Natural killer cell treated with Interleukin-12 subunit alpha and Interleukin-12 subunit beta and Interleukin-15 and Interleukin-18, amount 100 ng/mL, for 72 hours (primary cell): ENCODE measurements around the gene EDIL3. TPM values are rescaled to one million over a fixed set of nuclear protein-coding genes. Genes with fewer than 3 reads are reported as not detected.
"Not testable (repeated sequence)": the region's sequence is repeated elsewhere in the genome, so short reads cannot be mapped to it uniquely, and the experiment has no call there.

ENCODE experiments used
- ATAC-seq, 2 donors: fragments of 150-1000 bp; cut with Tn5 transposase in 1 of 2; sonication (Bioruptor Pico), chemical (Tn5 transposase) in 1 of 2; 2 replicates each; pipeline ENCODE4 v1.10.0; 2021
- DNase-seq: peaks from one replicate; pipeline ENCODE4 v3.0.0; 2022; ENCODE audit warnings: low spot score
- H3K27ac Mint-ChIP-seq, 2 donors: 1 replicate in 1 of 2; 2 replicates in 1 of 2; pipeline ENCODE4 v1.8.0; 2022; ENCODE audit warnings: mixed read lengths in 2 of 2, mild to moderate bottlenecking in 1 of 2, moderate library complexity in 1 of 2
- H3K27me3 Mint-ChIP-seq, 2 donors: 1 replicate in 1 of 2; 2 replicates in 1 of 2; pipeline ENCODE4 v1.8.0; 2022; ENCODE audit warnings: mixed read lengths in 2 of 2
- H3K36me3 Mint-ChIP-seq: one replicate; pipeline ENCODE4 v1.8.0; 2022; ENCODE audit warnings: mixed read lengths
- H3K4me1 Mint-ChIP-seq, 2 donors: 1 replicate in 1 of 2; 2 replicates in 1 of 2; pipeline ENCODE4 v1.8.0; 2022; ENCODE audit warnings: low read depth in 2 of 2, mixed read lengths in 2 of 2, mild to moderate bottlenecking in 1 of 2
- H3K4me3 Mint-ChIP-seq: one replicate; pipeline ENCODE4 v1.8.0; 2022; ENCODE audit warnings: mixed read lengths
- H3K9me3 Mint-ChIP-seq: 2 replicates; pipeline ENCODE4 v1.8.0; 2022; ENCODE audit warnings: mixed read lengths
- total RNA-seq, 2 donors: library from RNA; stranded (reverse); gene quantifications; one replicate each; pipeline ENCODE4 v1.2.3, GENCODE V29; 2022

The EDIL3 gene
- total RNA-seq, 2 donors from 2014 or later: not detected

DNA sequence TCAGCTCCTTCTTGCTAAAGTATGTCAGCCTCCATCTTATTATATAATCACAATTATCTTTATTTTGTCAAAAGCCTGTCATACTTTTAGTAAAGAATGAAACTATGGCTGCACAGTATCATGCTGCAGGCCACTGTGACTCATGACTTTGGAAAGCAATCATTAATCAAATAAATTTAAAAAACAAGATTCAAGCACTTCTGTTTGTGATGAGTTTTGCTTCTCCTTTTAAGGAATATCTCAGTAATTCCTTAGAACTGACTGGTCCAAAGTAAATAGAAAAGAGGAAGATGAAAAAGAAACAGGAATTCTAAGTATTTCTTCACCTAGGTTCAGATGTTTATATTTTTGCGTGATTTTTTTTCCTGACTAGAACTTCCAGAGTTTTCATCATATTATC is 83.1 kb downstream of the EDIL3 start:
- ATAC-seq (no peak), DNase-seq (no peak)
- Mint-ChIP-seq H3K4me1 (no peaks in the 10 kb centered on the region), H3K27ac (no peak overlapping the region), H3K9me3 (peaks cover 3% of the 10 kb centered on the region), H3K4me3 (no peak overlapping the region), H3K36me3 (no peaks in the 10 kb centered on the region), H3K27me3 (no peaks in the 10 kb centered on the region)

DNA sequence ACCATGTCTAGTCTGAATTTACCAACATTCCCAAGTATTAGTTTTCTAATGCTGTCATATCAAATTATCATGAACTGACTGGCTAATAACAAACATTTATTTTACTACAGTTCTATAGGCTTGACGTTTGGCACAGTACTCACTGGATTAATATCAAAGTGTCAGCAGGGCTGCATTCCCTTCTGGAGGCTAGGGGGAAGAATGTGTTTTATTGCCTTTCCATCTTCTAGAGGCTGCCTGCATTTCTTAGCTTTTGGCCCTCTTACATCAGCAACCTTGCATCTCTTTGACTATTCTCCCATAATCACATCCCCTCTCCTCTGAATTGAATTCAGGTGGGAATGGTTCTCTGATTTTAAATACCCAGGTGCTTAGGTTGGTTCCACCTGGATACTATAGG is 84.7 kb downstream of the EDIL3 start:
- DNase-seq: no peak
- no peaks in the 10 kb centered on the region for H3K36me3 Mint-ChIP-seq
- no peaks in the 10 kb centered on the region for H3K27me3 Mint-ChIP-seq
- ATAC-seq: no peak
- peaks cover 3% of the 10 kb centered on the region for H3K9me3 Mint-ChIP-seq
- H3K4me1 Mint-ChIP-seq: no peaks in the 10 kb centered on the region
- no peak overlapping the region for H3K4me3 Mint-ChIP-seq
- no peak overlapping the region for H3K27ac Mint-ChIP-seq

DNA sequence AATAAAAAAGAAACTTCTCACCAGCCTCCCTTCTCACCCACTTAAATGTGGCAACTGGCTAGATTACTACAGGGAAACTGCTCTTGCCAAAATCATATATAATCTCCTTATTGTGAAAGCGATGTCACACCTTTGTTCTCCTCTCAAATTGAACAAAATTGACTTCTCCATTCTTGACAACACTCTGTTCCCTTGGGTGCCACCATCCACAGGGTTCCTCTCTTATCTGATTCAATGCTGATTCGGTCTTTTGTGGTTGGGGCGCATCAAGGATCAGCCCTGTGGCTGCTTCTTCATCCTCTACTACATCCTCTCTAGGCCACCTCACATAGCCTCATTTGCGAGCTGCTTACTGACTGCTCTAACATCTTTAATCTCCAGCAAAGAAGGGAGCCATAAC is 86.1 kb downstream of the EDIL3 start:
- ATAC-seq (no peak), DNase-seq (no peak)
- Mint-ChIP-seq H3K27ac (no peak overlapping the region), H3K36me3 (no peaks in the 10 kb centered on the region), H3K4me1 (no peaks in the 10 kb centered on the region), H3K9me3 (peaks cover 3% of the 10 kb centered on the region), H3K4me3 (no peak overlapping the region), H3K27me3 (no peaks in the 10 kb centered on the region)

DNA sequence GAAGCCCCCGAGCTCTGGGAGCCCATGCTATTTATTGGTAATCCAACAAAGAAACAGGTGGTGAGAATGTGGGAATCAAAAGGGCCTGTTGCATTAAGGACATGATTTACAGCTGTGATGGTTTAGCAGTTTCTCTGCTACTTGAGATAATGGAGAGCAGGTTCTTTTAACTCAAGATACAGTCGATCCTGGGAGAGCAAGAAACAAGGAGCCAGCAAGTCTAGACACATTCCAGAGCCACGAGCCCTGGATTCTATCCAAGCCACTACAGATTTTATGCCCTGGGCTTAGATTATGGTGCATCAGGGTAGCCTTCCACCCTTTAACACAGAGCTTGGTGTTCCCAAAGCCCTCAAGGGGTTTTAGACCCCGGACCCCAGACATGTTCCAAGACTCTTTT is 87.0 kb downstream of the EDIL3 start:
- not testable (repeated sequence) for H3K4me3 Mint-ChIP-seq, ATAC-seq, H3K9me3 Mint-ChIP-seq, H3K27me3 Mint-ChIP-seq, H3K27ac Mint-ChIP-seq, DNase-seq, H3K36me3 Mint-ChIP-seq, H3K4me1 Mint-ChIP-seq

DNA sequence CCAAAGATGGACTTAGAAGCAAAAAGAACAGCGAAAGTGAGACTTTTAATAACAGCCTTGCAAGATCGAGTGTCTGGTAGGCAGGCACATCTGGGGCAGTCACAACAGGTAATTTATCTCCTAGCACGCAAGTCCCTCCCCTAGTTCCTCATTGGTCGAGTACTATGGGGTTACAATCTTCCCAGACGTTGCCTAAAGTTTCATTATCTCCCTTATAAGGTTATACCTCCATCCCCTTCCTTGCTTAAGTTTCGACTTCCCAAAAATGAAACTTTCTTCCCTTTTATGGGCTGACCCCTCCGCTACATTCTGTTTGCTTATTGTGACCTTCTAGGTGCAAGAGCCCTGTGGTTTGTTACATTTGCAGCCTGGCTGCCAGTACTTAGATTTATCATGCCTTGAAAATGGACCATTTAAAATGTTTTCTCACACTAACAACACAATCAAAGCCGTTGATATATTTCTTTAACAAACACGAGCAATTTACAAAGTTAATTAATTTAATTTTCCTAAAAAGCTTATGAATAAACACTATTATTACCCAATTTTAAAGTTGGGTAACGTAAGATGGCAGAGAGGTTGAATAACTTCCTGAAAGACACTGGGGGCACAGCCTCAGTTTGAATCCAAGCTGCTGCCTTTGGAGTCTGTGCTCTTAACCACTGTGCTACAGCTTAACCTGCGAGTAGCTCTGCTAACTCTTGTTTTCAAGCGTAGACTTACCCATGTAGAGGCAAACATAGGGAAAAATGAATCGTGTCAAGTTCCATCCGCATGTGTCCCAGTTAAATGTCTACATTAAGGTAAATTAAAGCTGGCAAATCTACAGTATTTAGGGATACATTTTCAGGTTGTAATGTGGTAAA is 91.7 kb downstream of the EDIL3 start:
- H3K27me3 Mint-ChIP-seq: no peaks in the 10 kb centered on the region
- DNase-seq (no peak), ATAC-seq (no peak)
- peaks cover 5% of the 10 kb centered on the region for H3K9me3 Mint-ChIP-seq
- no peak overlapping the region for H3K27ac Mint-ChIP-seq
- H3K4me3 Mint-ChIP-seq: no peak overlapping the region
- no peaks in the 10 kb centered on the region for H3K4me1 Mint-ChIP-seq
- H3K36me3 Mint-ChIP-seq: peaks cover 9% of the 10 kb centered on the region

DNA sequence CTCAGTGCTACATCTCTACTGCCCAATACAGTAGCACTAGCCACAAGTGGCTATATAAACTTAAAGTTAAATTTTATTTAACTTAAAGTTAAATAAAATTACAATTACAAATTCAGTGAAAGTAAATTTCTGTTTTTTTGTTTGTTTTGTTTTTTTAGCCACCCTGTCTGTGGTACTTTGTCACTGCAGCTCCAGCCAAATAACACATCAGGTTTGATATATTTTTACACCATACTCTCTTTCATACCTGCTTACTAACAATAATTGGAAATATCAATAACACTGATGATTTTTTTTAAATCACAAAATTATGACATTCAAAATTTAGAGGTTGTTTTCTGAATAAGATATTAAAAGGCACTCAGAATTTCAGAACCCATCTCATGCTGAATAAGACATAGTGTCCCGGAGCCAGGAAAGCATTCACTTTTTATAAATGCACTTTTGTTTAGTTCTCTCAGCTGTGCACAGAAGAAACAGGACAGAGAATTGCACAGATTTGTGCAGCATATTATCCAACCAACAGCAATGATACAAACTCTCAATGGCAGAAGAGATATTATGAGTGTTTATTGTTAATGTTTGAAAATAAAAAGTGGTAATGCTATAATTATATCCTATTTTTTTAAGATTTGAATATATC is 92.6 kb downstream of the EDIL3 start:
- ATAC-seq (no peak), DNase-seq (no peak)
- H3K36me3 Mint-ChIP-seq: peaks cover 9% of the 10 kb centered on the region
- no peaks in the 10 kb centered on the region for H3K27me3 Mint-ChIP-seq
- peaks cover 8% of the 10 kb centered on the region for H3K9me3 Mint-ChIP-seq
- no peak overlapping the region for H3K4me3 Mint-ChIP-seq
- no peak overlapping the region for H3K27ac Mint-ChIP-seq
- H3K4me1 Mint-ChIP-seq: no peaks in the 10 kb centered on the region

DNA sequence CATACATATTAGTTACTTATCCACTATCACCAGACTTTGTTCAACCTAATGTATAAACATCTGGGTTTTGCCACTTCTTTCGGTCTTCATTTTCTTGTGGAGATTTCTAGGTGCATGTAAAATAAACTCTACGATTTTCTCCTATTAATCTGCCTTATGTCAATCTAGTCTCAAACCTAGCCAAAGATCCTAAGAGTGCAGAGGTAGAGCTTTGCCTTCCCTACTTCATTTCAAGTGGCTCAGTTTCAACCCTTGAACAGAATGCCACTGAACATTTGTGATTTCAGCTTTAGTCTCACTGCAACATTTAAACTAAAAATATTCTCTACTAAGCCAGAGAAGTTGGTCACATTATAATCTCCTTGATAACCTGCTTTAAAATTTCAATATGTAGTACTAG is 94.0 kb downstream of the EDIL3 start:
- H3K9me3 Mint-ChIP-seq: peaks cover 8% of the 10 kb centered on the region
- no peak overlapping the region for H3K4me3 Mint-ChIP-seq
- no peaks in the 10 kb centered on the region for H3K27me3 Mint-ChIP-seq
- H3K27ac Mint-ChIP-seq: no peak overlapping the region
- DNase-seq (no peak), ATAC-seq (no peak)
- peaks cover 9% of the 10 kb centered on the region for H3K36me3 Mint-ChIP-seq
- H3K4me1 Mint-ChIP-seq: no peaks in the 10 kb centered on the region

DNA sequence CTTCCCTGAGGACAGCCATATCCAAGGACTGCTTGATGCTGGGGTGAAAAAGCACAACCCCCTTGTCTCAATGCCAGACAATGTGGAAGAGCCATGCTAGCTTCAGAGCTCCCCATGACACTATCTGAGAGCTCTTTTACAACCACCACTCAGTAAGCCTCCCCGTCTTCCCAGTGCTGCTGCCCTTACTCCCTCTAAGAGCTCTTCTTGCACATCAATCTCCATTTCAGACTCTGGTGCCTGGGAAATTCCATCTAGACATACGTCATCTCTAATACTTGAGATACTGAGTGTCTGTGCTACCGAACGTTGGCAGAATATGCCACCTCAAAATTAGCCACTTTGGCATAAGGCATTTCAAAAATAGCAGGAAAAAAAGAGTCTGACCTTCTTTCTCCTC is 94.5 kb downstream of the EDIL3 start:
- DNase-seq (no peak), ATAC-seq (no peak)
- H3K27ac Mint-ChIP-seq: no peak overlapping the region
- H3K9me3 Mint-ChIP-seq: peaks cover 8% of the 10 kb centered on the region
- H3K4me3 Mint-ChIP-seq: no peak overlapping the region
- H3K4me1 Mint-ChIP-seq: no peaks in the 10 kb centered on the region
- H3K27me3 Mint-ChIP-seq: no peaks in the 10 kb centered on the region
- peaks cover 9% of the 10 kb centered on the region for H3K36me3 Mint-ChIP-seq

DNA sequence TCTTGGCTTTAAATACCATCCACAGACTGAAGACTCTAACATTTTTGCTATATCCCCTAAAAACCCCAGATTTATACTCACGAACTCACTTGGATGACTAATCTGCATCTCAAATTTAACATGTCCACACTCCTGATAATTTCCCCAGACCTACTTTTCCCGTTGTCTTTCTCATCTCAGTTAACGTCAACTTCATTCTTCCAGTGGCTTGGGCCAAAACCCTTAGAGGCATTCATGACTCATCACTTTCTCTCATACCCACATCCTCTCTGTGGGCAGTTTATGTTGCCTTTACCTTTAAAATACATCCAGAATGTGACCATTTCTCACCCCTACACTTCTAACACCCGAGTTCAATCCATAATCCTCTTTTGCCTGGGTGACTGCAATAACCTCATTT is 96.7 kb downstream of the EDIL3 start:
- Mint-ChIP-seq H3K36me3 (peaks cover 9% of the 10 kb centered on the region), H3K4me1 (no peaks in the 10 kb centered on the region), H3K4me3 (no peak overlapping the region), H3K9me3 (peaks cover 11% of the 10 kb centered on the region), H3K27ac (no peak overlapping the region), H3K27me3 (no peaks in the 10 kb centered on the region)
- no peak for DNase-seq
- ATAC-seq: no peak

DNA sequence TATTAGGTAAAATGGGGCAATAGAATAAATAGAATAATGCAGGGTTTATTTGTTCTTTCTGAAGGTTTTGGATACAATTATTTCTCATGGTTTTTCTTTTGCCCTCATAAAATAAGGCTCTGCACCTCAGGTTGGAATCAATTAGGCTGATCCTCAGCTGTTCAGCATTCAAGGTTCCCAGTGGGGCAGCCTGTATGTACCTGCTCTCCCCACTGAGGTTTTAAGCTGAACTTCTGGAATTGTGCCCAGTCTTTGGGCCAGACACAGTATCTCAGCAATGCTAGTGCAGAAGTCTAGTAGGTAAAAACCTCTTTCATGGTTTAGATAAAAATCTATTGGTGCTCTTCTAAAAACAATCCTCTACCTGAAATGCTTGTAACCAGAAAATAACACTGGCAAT is 98.0 kb downstream of the EDIL3 start:
- H3K4me3 Mint-ChIP-seq: no peak overlapping the region
- no peak overlapping the region for H3K27ac Mint-ChIP-seq
- H3K9me3 Mint-ChIP-seq: peaks cover 11% of the 10 kb centered on the region
- no peak for DNase-seq
- no peaks in the 10 kb centered on the region for H3K4me1 Mint-ChIP-seq
- no peak for ATAC-seq
- peaks cover 9% of the 10 kb centered on the region for H3K36me3 Mint-ChIP-seq
- no peaks in the 10 kb centered on the region for H3K27me3 Mint-ChIP-seq

DNA sequence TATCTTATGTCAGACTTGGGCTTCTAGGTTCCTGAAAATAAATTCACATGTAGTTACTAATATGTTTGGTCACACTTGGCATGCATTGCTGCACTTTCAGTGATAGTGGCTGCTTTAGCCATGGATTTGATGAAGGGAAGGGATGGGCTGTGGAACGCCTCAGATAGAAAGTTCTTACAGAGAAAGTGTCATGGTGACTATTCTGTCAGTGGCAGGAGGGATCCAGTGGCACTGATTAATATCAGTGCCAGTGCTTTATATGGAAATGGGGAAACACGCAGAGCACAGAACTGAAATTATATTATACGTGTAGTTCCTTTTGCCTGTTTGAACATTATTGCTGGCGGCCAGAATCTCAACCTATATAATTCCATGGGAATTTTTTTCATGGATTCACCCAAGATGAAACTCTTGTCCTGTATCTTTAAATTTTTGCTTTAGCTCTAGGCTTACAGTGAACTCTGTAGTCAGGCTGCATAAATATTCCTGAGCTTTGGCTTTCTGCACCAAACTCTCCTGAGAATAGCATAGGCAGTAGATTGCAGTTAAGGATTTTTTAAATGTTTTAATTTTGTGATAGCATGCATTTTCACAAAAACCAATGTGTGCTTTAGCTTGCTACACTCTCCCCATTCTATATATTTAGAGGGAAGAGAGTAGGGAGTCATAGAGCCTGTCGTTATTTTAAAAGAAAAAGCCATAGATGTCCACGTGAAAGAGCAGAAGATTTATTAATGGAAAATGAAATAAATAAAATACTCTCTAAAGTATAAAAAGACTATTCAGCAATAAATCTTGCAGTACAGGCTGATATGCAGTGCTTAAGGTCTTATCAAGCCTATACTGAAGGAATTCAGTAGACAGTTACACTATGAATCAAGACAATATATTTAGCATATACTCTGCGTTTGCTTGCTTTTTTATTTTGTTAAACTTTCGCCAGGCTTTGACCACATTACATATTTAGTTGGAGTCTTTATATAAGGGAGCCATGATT is 98.7 kb downstream of the EDIL3 start:
- no peaks in the 10 kb centered on the region for H3K4me1 Mint-ChIP-seq
- ATAC-seq (no peak), DNase-seq (no peak)
- H3K4me3 Mint-ChIP-seq: no peak overlapping the region
- H3K27me3 Mint-ChIP-seq: no peaks in the 10 kb centered on the region
- H3K9me3 Mint-ChIP-seq: peaks cover 11% of the 10 kb centered on the region
- H3K27ac Mint-ChIP-seq: no peak overlapping the region
- H3K36me3 Mint-ChIP-seq: peaks cover 9% of the 10 kb centered on the region

DNA sequence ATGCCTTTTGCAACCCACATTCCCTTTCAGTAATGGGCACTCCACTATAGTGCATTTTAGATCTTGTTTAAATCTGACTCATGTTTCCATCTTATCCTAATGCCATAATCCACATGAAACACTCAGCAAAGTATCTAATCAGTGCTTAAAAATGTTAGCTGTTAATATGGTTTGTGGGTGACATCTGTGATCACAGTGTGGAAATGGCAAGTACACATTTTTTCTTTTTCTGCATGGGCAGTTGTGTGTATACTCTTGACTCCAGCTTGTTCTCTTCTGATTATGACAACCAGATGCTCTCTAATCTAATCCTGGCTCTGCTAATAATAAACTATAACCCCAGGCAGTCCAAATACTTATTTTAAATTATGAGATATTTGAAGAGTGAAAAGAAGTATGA is 103.3 kb downstream of the EDIL3 start:
- peaks cover 3% of the 10 kb centered on the region for H3K9me3 Mint-ChIP-seq
- H3K36me3 Mint-ChIP-seq: no peaks in the 10 kb centered on the region
- H3K4me3 Mint-ChIP-seq: no peak overlapping the region
- no peak overlapping the region for H3K27ac Mint-ChIP-seq
- H3K27me3 Mint-ChIP-seq: no peaks in the 10 kb centered on the region
- DNase-seq: no peak
- H3K4me1 Mint-ChIP-seq: no peaks in the 10 kb centered on the region
- no peak for ATAC-seq

DNA sequence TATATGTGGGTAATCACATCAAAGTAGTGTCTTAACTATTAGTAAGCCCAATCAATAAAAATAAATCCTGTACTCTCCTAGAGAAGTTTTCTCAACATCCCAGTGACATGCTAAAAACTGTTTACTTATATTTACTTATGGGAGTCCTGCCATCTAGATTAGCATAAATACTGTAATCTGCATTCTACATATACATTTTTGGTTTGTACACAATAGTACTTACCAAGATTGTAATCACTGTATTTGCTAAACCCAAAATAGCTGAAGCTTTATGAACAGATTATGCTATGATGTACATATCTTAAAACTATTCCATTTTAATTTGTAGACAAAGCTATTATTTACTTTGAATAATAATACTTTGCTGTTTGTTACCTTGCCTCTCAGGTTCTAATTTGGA is 105.4 kb downstream of the EDIL3 start:
- peaks cover 2% of the 10 kb centered on the region for H3K9me3 Mint-ChIP-seq
- H3K4me3 Mint-ChIP-seq: no peak overlapping the region
- H3K27ac Mint-ChIP-seq: no peak overlapping the region
- H3K36me3 Mint-ChIP-seq: no peaks in the 10 kb centered on the region
- no peak for DNase-seq
- no peaks in the 10 kb centered on the region for H3K27me3 Mint-ChIP-seq
- ATAC-seq: no peak
- no peaks in the 10 kb centered on the region for H3K4me1 Mint-ChIP-seq

DNA sequence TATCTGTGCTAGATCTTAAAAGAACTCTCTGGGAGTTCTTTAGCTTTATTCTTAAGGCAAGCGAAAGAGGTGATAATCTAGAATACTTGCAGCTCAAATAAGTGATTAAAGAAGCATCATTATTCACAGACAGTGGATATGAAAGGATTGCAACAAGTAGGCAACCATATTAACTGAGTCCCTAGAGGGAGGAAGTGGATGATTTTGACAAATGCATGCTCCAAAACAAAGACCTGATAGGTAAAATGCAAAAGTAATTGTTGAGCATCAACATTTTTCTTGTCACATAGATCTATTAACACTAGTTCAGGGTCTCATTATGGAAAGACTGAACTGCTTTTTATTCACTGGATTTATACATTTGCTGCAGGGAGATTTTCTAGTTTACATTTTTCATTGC is 109.1 kb downstream of the EDIL3 start:
- Mint-ChIP-seq H3K4me1 (no peaks in the 10 kb centered on the region), H3K27me3 (no peaks in the 10 kb centered on the region), H3K9me3 (no peaks in the 10 kb centered on the region), H3K36me3 (no peaks in the 10 kb centered on the region), H3K27ac (no peak overlapping the region), H3K4me3 (no peak overlapping the region)
- DNase-seq: no peak
- ATAC-seq: no peak
